Adipocyte (in vitro differentiated cells): ENCODE results near the gene PTPN23.

Source experiments
- DNase-seq: peaks from one replicate; pipeline ENCODE4 v3.0.0-alpha.2; 2015; ENCODE audit warnings: low read depth
- H3K27me3 ChIP-seq: replicated peaks from 2 replicates; pipeline ENCODE4 v1.7.0; 2013; ENCODE audit warnings: mild to moderate bottlenecking, low read length, moderate library complexity; ENCODE audit not compliant: control insufficient read depth, insufficient read depth
- H3K36me3 ChIP-seq: 2 replicates; pipeline ENCODE4 v1.7.0; 2013; ENCODE audit warnings: low read length, mild to moderate bottlenecking, moderate library complexity; ENCODE audit not compliant: control insufficient read depth, insufficient read depth, severe bottlenecking
- H3K4me1 ChIP-seq: 2 replicates; pipeline ENCODE4 v1.7.0; 2013; ENCODE audit warnings: mild to moderate bottlenecking, low read length, moderate library complexity; ENCODE audit not compliant: control insufficient read depth, insufficient read depth
- H3K4me3 ChIP-seq: 2 replicates; pipeline ENCODE4 v1.7.0; 2013; ENCODE audit warnings: mild to moderate bottlenecking, low read length, moderate library complexity
- H3K9ac ChIP-seq: 2 replicates; pipeline ENCODE4 v1.7.0; 2013; ENCODE audit warnings: mild to moderate bottlenecking, low read length, moderate library complexity
- H3K9me3 ChIP-seq: 2 replicates; pipeline ENCODE4 v1.7.0; 2013; ENCODE audit warnings: mild to moderate bottlenecking, low read length, moderate library complexity; ENCODE audit not compliant: control insufficient read depth

The PTPN23 gene

GRCh38 chr3:47394881-47395280, 14.1 kb downstream of the PTPN23 start:
- Histone ChIP-seq H3K27me3 (no peaks in the 10 kb centered on the region), H3K9ac (no peak overlapping the region), H3K4me1 (peaks cover 12% of the 10 kb centered on the region), H3K36me3 (peaks cover 17% of the 10 kb centered on the region), H3K4me3 (no peak overlapping the region), H3K9me3 (no peaks in the 10 kb centered on the region)
- no peak for DNase-seq

GRCh38 chr3:47398228-47398627, 17.4 kb downstream of the PTPN23 start:
- peaks cover 17% of the 10 kb centered on the region for H3K36me3 ChIP-seq
- no peak overlapping the region for H3K9ac ChIP-seq
- peaks cover 15% of the 10 kb centered on the region for H3K4me1 ChIP-seq
- H3K4me3 ChIP-seq, result no peak overlapping the region
- DNase-seq, result peak; percentile 55
- no peaks in the 10 kb centered on the region for H3K27me3 ChIP-seq
- no peaks in the 10 kb centered on the region for H3K9me3 ChIP-seq

- H3K27me3 ChIP-seq, result no peaks in the 10 kb centered on the region
- peaks cover 20% of the 10 kb centered on the region for H3K36me3 ChIP-seq
- H3K4me1 ChIP-seq, result peaks cover 18% of the 10 kb centered on the region
- no peak for DNase-seq
- no peaks in the 10 kb centered on the region for H3K9me3 ChIP-seq
- no peak overlapping the region for H3K4me3 ChIP-seq
- H3K9ac ChIP-seq, result no peak overlapping the region
Measured at GRCh38 chr3:47399016-47399415, 18.2 kb downstream of the PTPN23 start.

- peaks cover 20% of the 10 kb centered on the region for H3K36me3 ChIP-seq
- DNase-seq, result peak; percentile 53
Measured at GRCh38 chr3:47399531-47400270, 18.9 kb downstream of the PTPN23 start.

GRCh38 chr3:47404431-47404876, 23.6 kb downstream of the PTPN23 start:
- Histone ChIP-seq H3K9ac (peak overlapping the region; percentile 59), H3K36me3 (peaks cover 36% of the 10 kb centered on the region), H3K4me1 (peaks cover 43% of the 10 kb centered on the region), H3K9me3 (no peaks in the 10 kb centered on the region), H3K4me3 (no peak overlapping the region), H3K27me3 (no peaks in the 10 kb centered on the region)
- no peak for DNase-seq

More at GRCh38 chr3:47399531-47400270, 18.9 kb downstream of the PTPN23 start:
- no peak overlapping the region for H3K9ac ChIP-seq
- H3K4me1 ChIP-seq, result peaks cover 18% of the 10 kb centered on the region
- H3K9me3 ChIP-seq, result no peaks in the 10 kb centered on the region
- H3K27me3 ChIP-seq, result no peaks in the 10 kb centered on the region
- no peak overlapping the region for H3K4me3 ChIP-seq

- Histone ChIP-seq H3K4me1 (peaks cover 41% of the 10 kb centered on the region), H3K36me3 (peaks cover 36% of the 10 kb centered on the region), H3K9ac (peak overlapping the region; percentile 59), H3K9me3 (no peaks in the 10 kb centered on the region), H3K27me3 (no peaks in the 10 kb centered on the region), H3K4me3 (peak overlapping the region; percentile 13)
- peak; percentile 84 for DNase-seq
Measured at GRCh38 chr3:47404955-47405790, 24.4 kb downstream of the PTPN23 start.

- H3K4me3 ChIP-seq, result no peak overlapping the region
- H3K27me3 ChIP-seq, result no peaks in the 10 kb centered on the region
- DNase-seq, result no peak
- H3K4me1 ChIP-seq, result peaks cover 40% of the 10 kb centered on the region
- no peaks in the 10 kb centered on the region for H3K9me3 ChIP-seq
- H3K36me3 ChIP-seq, result peaks cover 39% of the 10 kb centered on the region
- H3K9ac ChIP-seq, result peak overlapping the region; percentile 59
Measured at GRCh38 chr3:47405820-47406761, 25.3 kb downstream of the PTPN23 start.

GRCh38 chr3:47406762-47407149, 25.9 kb downstream of the PTPN23 start:
- H3K9ac ChIP-seq, result no peak overlapping the region
- no peaks in the 10 kb centered on the region for H3K9me3 ChIP-seq
- H3K27me3 ChIP-seq, result no peaks in the 10 kb centered on the region
- peaks cover 40% of the 10 kb centered on the region for H3K4me1 ChIP-seq
- peaks cover 45% of the 10 kb centered on the region for H3K36me3 ChIP-seq
- H3K4me3 ChIP-seq, result no peak overlapping the region
- no peak for DNase-seq

- no peak for DNase-seq
- Histone ChIP-seq H3K9me3 (no peaks in the 10 kb centered on the region), H3K36me3 (peaks cover 50% of the 10 kb centered on the region)
Measured at GRCh38 chr3:47407237-47407636, 26.4 kb downstream of the PTPN23 start.

GRCh38 chr3:47407896-47408838, 27.3 kb downstream of the PTPN23 start:
- peaks cover 56% of the 10 kb centered on the region for H3K36me3 ChIP-seq
- no peaks in the 10 kb centered on the region for H3K27me3 ChIP-seq
- peak overlapping the region; percentile 8 for H3K9ac ChIP-seq
- no peak for DNase-seq
- H3K4me3 ChIP-seq, result no peak overlapping the region
- H3K9me3 ChIP-seq, result no peaks in the 10 kb centered on the region
- H3K4me1 ChIP-seq, result peaks cover 40% of the 10 kb centered on the region

More at GRCh38 chr3:47407237-47407636, 26.4 kb downstream of the PTPN23 start:
- H3K9ac ChIP-seq, result no peak overlapping the region
- no peaks in the 10 kb centered on the region for H3K27me3 ChIP-seq
- H3K4me3 ChIP-seq, result no peak overlapping the region
- H3K4me1 ChIP-seq, result peaks cover 40% of the 10 kb centered on the region
